Measurements from ENCODE around the gene RTN4IP1.

DNA sequence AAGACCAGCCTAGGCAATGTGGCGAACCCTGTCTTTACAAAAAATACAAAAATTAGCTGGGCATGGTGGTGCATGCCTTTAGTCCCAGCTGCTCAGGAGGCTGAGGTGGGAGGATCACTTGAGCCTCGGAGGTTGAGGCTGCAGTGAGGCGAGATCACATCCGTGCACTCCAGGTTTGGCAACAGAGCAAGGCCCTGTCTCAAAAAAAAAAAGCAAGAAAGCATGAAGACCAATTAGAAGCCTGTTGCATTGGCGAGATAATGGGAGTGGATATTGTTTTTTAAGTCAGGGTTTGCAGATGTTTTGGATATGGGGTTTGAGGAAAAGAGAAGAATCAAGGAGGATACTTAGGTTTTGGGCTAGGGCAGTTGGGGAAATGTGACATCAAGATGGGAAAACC lies 5.3 kb upstream of the RTN4IP1 start:
- TF ChIP-seq SUZ12 (IDR thresholded peaks at IDR 0.05; ENCODE audit: extremely low read depth, insufficient read depth, insufficient read length) (no peak), YY1 (IDR thresholded peaks at IDR 0.05; ENCODE audit: insufficient read depth, insufficient read length) (no peak)
